Activated naive CD8-positive, alpha-beta T cell treated with anti-CD3 and anti-CD28 coated beads, Interleukin-2, amount 50 U/mL, for 24 hours (primary cell): ENCODE data around the gene IRS1.
A peak's percentile ranks its signal among the peaks of the same experiment; 100 is the strongest.
"Not testable (repeated sequence)": the region's sequence is repeated elsewhere in the genome, so short reads cannot be mapped to it uniquely, and the experiment has no call there.

Source experiments
- ATAC-seq: fragments of 150-1000 bp; cut with Tn5 transposase; one replicate; pipeline ENCODE4 v1.10.0; 2021
- DNase-seq: peaks from one replicate; pipeline ENCODE4 v3.0.0; 2021
- H3K27ac Mint-ChIP-seq: one replicate; pipeline ENCODE4 v1.8.0; 2021; ENCODE audit warnings: mild to moderate bottlenecking, mixed read lengths
- H3K27me3 Mint-ChIP-seq: one replicate; pipeline ENCODE4 v1.8.0; 2021; ENCODE audit warnings: mixed read lengths
- H3K36me3 Mint-ChIP-seq: one replicate; pipeline ENCODE4 v1.8.0; 2021; ENCODE audit warnings: low read depth, mixed read lengths
- H3K4me1 Mint-ChIP-seq: one replicate; pipeline ENCODE4 v1.8.0; 2021; ENCODE audit warnings: mixed read lengths
- H3K4me3 Mint-ChIP-seq: one replicate; pipeline ENCODE4 v1.8.0; 2021; ENCODE audit warnings: mild to moderate bottlenecking, moderate library complexity, mixed read lengths
- H3K9me3 Mint-ChIP-seq: one replicate; pipeline ENCODE4 v1.8.0; 2021; ENCODE audit warnings: mixed read lengths

Gene IRS1

DNA sequence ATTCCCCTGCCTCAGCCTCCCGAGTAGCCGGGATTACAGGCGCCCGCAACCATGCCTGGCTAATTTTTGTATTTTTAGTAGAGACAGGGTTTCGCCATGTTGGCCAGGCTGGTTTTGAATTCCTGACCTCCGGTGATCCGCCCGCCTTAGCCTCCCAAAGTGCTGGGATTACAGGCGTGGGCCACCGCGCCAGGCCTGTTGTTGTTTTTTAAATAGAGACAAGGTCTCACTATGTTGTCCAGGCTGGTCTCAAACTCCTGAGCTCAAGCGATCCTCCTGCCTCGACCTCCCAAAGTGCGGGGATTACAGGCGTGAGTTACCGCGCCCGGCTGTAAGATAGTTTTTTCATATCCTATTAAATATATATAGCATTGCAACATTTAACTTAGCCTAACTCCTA is 35.3 kb upstream of the IRS1 start:
- not testable (repeated sequence) for DNase-seq, H3K9me3 Mint-ChIP-seq, ATAC-seq, H3K27me3 Mint-ChIP-seq
- peak overlapping the region; percentile 95 for H3K27ac Mint-ChIP-seq
- H3K36me3 Mint-ChIP-seq, result peaks cover 47% of the 10 kb centered on the region
- peaks cover 57% of the 10 kb centered on the region for H3K4me1 Mint-ChIP-seq
- peak overlapping the region; percentile 88 for H3K4me3 Mint-ChIP-seq

DNA sequence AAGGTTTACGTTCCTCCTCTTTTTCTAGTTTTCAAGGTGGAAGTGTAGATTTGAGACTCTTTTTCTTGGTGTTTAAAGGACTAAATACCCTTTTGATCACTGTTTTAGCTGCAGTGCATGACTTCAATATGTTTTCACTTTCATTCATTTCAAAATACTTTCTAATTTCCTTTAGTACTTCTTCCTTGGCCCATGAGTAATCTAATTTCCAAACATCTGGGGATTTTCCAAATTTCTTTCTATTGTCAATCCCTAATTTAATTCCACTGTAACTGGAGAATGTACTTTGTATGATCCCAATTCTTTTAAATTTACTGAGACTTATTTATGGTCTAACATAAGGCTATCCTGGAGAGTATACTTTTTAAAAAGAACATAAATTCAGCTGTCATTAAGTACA is 32.4 kb upstream of the IRS1 start:
- Mint-ChIP-seq H3K4me1 (peaks cover 36% of the 10 kb centered on the region), H3K4me3 (no peak overlapping the region), H3K36me3 (peaks cover 33% of the 10 kb centered on the region), H3K9me3 (peaks cover 7% of the 10 kb centered on the region), H3K27me3 (no peaks in the 10 kb centered on the region), H3K27ac (peak overlapping the region; percentile 19)
- no peak for DNase-seq
- no peak for ATAC-seq

- ATAC-seq (no peak), DNase-seq (no peak)
- Mint-ChIP-seq H3K36me3 (peaks cover 33% of the 10 kb centered on the region), H3K9me3 (peaks cover 7% of the 10 kb centered on the region), H3K4me3 (no peak overlapping the region), H3K27me3 (no peaks in the 10 kb centered on the region), H3K27ac (no peak overlapping the region), H3K4me1 (peaks cover 34% of the 10 kb centered on the region)
These were observed 31.6 kb upstream of the IRS1 start for GRCh38 chr2:226831266-226831665.

- Mint-ChIP-seq H3K9me3 (peaks cover 7% of the 10 kb centered on the region), H3K4me3 (no peak overlapping the region), H3K27me3 (no peaks in the 10 kb centered on the region), H3K27ac (no peak overlapping the region), H3K4me1 (peaks cover 28% of the 10 kb centered on the region), H3K36me3 (peaks cover 28% of the 10 kb centered on the region)
- ATAC-seq, result no peak
- DNase-seq, result no peak
These were observed 30.4 kb upstream of the IRS1 start for GRCh38 chr2:226829721-226830631.

- Mint-ChIP-seq H3K9me3 (peaks cover 11% of the 10 kb centered on the region), H3K4me1 (peaks cover 14% of the 10 kb centered on the region), H3K36me3 (peaks cover 21% of the 10 kb centered on the region), H3K27ac (no peak overlapping the region), H3K27me3 (no peaks in the 10 kb centered on the region), H3K4me3 (no peak overlapping the region)
- no peak for DNase-seq
- no peak for ATAC-seq
These were observed 28.6 kb upstream of the IRS1 start for GRCh38 chr2:226828191-226828590.

- Mint-ChIP-seq H3K4me3 (no peak overlapping the region), H3K36me3 (peaks cover 3% of the 10 kb centered on the region), H3K9me3 (peaks cover 4% of the 10 kb centered on the region), H3K27ac (no peak overlapping the region), H3K27me3 (no peaks in the 10 kb centered on the region), H3K4me1 (peaks cover 7% of the 10 kb centered on the region)
- DNase-seq (no peak), ATAC-seq (no peak)
These were observed 25.4 kb upstream of the IRS1 start for GRCh38 chr2:226825056-226825455.

- Mint-ChIP-seq H3K27me3 (peaks cover 13% of the 10 kb centered on the region), H3K4me3 (no peak overlapping the region), H3K36me3 (peaks cover 3% of the 10 kb centered on the region), H3K4me1 (no peaks in the 10 kb centered on the region), H3K27ac (no peak overlapping the region), H3K9me3 (peaks cover 4% of the 10 kb centered on the region)
- DNase-seq (no peak), ATAC-seq (no peak)
These were observed 19.3 kb upstream of the IRS1 start for GRCh38 chr2:226818930-226819329.

- H3K27me3 Mint-ChIP-seq, result peaks cover 29% of the 10 kb centered on the region
These were observed 13.6 kb upstream of the IRS1 start for GRCh38 chr2:226813148-226813701.

GRCh38 chr2:226803410-226803809 is 3.8 kb upstream of the IRS1 start:
- Mint-ChIP-seq H3K27me3 (peaks cover 20% of the 10 kb centered on the region), H3K36me3 (no peaks in the 10 kb centered on the region), H3K4me1 (peaks cover 24% of the 10 kb centered on the region), H3K27ac (no peak overlapping the region), H3K4me3 (no peak overlapping the region), H3K9me3 (no peaks in the 10 kb centered on the region)
- ATAC-seq, result no peak
- no peak for DNase-seq

More at GRCh38 chr2:226813148-226813701, 13.6 kb upstream of the IRS1 start:
- Mint-ChIP-seq H3K9me3 (no peaks in the 10 kb centered on the region), H3K27ac (no peak overlapping the region), H3K36me3 (no peaks in the 10 kb centered on the region), H3K4me1 (no peaks in the 10 kb centered on the region), H3K4me3 (no peak overlapping the region)
- DNase-seq (no peak), ATAC-seq (peak; percentile 40)

DNA sequence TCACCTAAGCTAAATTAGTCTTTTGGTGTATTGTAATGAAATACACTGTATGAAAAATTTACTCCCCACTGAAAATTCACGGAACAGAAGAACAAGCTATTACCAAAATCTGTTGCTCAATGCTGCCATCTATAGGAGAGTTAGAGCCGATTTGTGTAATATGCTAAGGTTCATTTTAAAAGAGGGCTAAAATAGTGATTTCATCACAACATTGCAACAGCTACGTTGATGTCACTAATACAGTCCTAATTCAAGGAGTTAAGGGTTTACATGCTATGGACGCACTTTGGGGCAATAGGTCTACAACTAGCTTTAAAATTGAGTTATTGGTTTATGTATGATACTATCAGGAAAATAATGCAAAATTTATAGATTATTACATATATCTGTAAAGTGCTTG is 3.0 kb upstream of the IRS1 start:
- peaks cover 13% of the 10 kb centered on the region for H3K27me3 Mint-ChIP-seq
- H3K9me3 Mint-ChIP-seq, result no peaks in the 10 kb centered on the region
- no peak for DNase-seq
- H3K36me3 Mint-ChIP-seq, result no peaks in the 10 kb centered on the region
- H3K4me3 Mint-ChIP-seq, result no peak overlapping the region
- no peak overlapping the region for H3K27ac Mint-ChIP-seq
- H3K4me1 Mint-ChIP-seq, result peaks cover 26% of the 10 kb centered on the region
- no peak for ATAC-seq

- no peaks in the 10 kb centered on the region for H3K9me3 Mint-ChIP-seq
- peak overlapping the region; percentile 80 for H3K27ac Mint-ChIP-seq
- H3K36me3 Mint-ChIP-seq, result no peaks in the 10 kb centered on the region
- H3K4me3 Mint-ChIP-seq, result peak overlapping the region; percentile 85
- peaks cover 28% of the 10 kb centered on the region for H3K4me1 Mint-ChIP-seq
- DNase-seq (peak; percentile 88), ATAC-seq (peak; percentile 78)
- peaks cover 10% of the 10 kb centered on the region for H3K27me3 Mint-ChIP-seq
These were observed 1.5 kb upstream of the IRS1 start for GRCh38 chr2:226800941-226801784.

DNA sequence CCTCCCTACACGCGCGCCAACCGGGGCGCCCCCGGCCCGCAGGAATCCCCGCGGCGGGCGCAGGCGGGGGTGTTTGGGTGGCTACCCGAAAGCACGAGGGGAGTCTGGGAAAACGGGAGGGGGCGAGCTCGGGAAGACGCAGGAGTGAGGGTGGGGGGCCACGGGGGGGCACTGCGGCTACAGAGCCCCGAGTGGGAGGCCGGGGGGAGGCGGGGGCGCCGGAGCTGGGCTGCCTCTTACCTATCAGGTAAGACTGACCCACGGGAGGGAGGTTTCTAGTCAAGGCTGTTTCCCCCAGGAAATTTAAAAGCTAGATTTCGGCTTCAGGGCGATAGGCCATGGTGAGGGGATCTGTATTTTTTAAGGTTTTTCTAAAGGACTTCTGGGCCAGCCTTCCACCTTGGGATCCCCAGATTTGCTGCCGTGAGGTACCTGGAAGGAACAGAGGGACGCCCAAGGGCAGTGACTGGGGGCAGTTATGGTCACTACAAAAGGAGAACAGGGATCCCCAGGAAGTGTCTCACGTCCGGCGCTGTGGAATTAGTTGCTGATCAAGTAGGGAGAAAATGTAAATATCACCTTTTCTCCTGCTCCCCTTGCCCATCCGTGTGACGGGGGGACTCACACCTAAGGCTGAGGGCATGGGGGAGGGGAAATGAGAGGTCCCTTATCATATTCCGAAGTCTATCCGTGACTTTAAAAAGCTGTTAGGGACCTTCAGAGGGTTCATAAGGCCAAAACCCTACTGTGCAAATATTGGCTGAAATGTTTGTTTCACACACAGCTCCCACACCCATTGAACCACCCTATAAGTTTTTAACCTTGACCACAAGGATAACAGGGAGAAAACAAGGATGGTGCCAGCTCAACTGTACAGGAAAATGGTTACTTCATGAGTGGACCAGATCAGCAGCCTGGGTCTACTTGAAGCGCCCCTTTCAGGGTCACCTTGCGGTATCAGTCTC is 638 bp upstream of the IRS1 start:
- no peaks in the 10 kb centered on the region for H3K9me3 Mint-ChIP-seq

DNA sequence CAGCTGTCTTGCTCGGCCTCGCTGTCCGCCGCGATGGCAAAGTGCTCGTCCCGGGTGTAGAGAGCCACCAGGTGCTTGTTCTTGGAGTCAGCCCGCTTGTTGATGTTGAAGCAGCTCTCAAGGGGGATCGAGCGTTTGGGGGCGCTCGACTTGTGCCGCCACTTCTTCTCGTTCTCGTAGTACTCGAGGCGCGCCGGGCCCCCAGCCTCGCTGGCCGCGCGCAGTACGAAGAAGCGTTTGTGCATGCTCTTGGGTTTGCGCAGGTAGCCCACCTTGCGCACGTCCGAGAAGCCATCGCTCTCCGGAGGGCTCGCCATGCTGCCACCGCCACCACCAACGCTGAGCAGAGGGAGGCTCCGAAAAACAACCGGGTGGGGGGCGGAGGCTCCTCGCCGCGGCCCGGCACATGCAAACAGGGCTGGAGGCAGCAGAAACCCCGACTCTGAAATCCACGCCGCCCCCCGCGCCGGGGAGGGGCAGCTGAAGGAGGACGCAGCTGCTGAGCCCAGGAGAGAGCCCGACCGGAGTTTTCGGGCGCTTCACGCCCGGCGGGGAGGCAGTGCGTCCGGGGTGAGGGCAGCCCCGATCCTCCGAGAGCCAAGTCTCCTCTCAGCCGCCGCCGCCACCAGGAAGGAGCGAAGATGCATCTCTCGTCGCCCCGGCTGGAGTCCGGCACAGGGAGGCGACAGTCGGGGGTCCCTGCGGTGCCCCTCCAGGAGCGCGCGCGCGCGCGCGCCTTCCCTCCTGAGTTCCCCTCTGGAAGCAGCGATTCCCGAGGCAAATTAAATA is 1.0 kb downstream of the IRS1 start:
- ATAC-seq (peak; percentile 9), DNase-seq (peak; percentile 48)
- Mint-ChIP-seq H3K27ac (peak overlapping the region; percentile 35), H3K4me3 (peak overlapping the region; percentile 85), H3K27me3 (peaks cover 3% of the 10 kb centered on the region), H3K36me3 (no peaks in the 10 kb centered on the region), H3K4me1 (peaks cover 40% of the 10 kb centered on the region), H3K9me3 (no peaks in the 10 kb centered on the region)

More for the DNA sequence above, 638 bp upstream of the IRS1 start:
- Mint-ChIP-seq H3K4me1 (peaks cover 28% of the 10 kb centered on the region), H3K4me3 (peak overlapping the region; percentile 85), H3K27ac (peak overlapping the region; percentile 80), H3K27me3 (peaks cover 10% of the 10 kb centered on the region), H3K36me3 (no peaks in the 10 kb centered on the region)
- DNase-seq, result no peak
- no peak for ATAC-seq
